ENCODE results near the gene ACOT13. TPM values are rescaled to one million over a fixed set of nuclear protein-coding genes. Genes with fewer than 3 reads are reported as not detected.
"Not testable (repeated sequence)": the region's sequence is repeated elsewhere in the genome, so short reads cannot be mapped to it uniquely, and the experiment has no call there.

ACOT13 gene
- 4.5 TPM for total RNA-seq

DNA sequence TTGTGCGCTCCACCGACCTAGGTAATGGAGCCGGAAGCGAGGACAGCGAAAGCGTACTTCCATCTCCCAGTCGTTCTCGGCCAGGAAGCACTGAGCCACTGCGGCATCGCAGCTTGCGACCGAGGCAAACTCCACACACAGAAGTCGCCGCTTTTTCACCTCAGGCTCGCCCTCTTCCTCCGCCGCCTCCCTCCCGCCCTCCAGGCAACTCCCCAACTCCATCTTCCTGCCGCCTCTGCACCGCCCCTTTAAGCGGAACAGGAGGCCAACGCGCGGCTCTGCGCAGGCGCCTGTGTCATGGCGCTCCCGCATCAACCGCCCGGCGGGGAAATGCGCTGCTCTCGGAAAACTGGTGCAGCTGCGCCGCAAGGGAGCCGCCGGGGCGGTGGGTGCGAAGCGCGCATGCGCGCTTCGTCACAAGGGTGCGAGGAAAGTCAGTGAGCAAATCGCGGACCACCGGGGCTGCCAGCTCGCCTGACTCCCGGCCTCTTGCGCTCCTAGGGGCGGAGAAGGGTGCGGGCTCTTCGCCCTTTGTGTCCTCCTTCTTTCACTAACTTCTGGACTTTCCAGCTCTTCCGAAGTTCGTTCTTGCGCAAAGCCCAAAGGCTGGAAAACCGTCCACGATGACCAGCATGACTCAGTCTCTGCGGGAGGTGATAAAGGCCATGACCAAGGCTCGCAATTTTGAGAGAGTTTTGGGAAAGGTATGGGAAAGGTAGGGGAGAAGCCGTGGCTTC is at the start of gene ACOT13, which contains the start of gene TDP2:
Gene ACOT13, plus strand, starts transcription at position 437 of the 737 bp plus-strand sequence. Its CDS starts 187 bp downstream, at position 624.
Gene TDP2, minus strand, starts transcription at position 259 of the 737 bp plus-strand sequence. Its CDS starts 37 bp downstream, at position 222.
- FAIRE-seq (no peak), DNase-seq (ENCODE audit: low spot score in 2 of 2) (peak; percentile 74 to 83)

DNA sequence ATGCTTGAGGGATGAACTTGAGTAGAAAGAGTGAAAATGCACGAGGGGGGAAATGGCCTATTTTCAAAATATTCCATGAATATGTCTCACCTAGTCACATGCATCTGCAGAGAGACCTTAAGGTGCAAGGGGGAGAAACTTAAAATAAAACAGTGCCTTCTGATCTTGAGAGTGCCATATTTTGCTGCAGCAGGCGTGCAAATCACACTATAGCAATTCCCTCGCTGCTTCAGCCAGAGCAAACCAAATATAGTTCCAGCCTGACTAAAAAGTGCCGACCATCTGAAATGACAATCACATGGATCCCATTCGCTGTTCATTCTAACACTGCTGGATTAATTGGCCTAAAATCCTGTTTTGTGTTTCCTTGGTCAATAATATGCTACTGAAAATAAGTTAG is 47.2 kb upstream of the ACOT13 start:
- DNase-seq (ENCODE audit: low spot score in 2 of 2) (no peak), FAIRE-seq (no peak)

DNA sequence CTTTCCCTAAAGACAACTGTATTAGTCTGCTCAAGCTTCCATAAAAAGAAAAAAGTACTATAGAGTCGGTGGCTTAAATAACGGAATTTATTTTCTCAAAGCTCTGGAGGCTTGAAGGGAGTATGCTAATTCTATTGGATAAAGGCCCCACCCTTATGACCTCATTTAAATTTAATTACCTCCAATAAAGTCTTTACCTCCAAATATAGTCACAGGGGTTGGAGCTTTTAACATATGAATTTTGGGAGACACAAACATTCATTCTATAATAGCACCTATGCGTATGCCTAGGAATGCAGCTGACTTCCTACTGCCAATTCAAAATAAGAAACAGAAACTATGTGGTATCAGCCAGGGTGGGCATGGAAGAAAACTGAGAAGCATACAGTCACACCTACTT is 46.2 kb upstream of the ACOT13 start:
- FAIRE-seq = no peak
- no peak for DNase-seq (ENCODE audit: low spot score in 2 of 2)

DNA sequence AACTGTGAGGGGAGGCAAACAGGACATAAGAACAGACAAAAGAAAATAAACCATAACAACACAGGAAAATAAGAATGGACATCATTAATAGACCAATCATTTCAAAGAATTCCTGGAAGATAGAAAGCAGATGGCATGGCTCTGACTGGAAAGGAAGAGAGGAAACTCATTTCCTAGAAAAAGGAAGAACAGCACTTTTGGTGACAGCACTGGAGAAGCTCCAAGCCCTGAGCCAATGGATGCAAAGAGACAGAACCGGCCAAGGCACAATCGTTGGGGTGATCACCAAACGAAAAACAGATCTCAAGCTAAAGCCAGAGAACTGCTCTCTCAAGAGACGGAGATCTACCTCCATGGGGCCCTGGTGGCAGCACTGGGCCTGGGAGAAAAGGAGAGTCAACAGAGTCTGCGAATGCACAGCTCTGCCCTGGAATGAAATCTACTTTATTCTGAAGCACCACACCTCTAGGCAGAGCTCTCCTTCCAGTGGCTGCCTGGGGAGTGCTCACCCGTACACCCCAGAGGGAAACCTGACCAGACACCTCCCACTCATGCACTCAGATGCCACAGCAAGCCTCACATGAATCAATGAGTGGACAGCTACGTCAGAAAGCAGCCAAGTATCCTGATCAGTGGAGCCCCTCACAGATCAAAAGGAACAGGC is 45.1 kb upstream of the ACOT13 start:
- FAIRE-seq = no peak

DNA sequence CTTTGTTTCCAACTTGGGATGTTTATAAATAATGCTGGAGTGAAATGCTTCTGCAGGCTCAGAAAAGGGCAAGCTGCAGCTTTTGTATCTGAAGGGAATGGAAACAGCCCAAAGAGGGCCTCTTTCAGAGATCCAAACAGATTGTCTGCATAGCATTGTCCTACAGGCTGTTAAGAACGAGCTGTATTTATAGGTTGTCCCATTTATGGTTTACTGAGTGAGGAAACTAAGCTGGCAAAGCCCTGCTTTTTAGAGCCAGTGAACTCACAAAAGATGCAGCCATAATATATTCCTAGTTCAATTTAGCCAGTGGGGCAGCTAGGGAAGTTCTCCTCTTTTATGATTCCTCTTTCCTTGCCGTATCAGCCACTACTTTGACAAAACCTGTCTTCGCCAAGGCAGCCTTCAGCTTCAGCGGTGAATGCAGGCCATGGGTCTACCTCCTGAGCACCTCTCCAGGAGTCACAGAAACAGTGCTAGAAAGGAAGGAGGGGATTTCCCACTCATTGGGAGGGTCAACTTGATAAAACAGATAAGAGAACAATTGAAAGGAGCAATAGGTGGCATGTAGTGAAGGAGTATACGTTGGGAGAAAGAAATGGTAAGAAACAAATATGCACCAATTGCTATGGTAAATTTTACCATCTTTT is 35.9 kb upstream of the ACOT13 start:
- DNase-seq (ENCODE audit: low spot score in 2 of 2) (no peak), FAIRE-seq (no peak)

More for the DNA sequence above, 45.1 kb upstream of the ACOT13 start:
- DNase-seq (ENCODE audit: low spot score in 2 of 2) = no peak

DNA sequence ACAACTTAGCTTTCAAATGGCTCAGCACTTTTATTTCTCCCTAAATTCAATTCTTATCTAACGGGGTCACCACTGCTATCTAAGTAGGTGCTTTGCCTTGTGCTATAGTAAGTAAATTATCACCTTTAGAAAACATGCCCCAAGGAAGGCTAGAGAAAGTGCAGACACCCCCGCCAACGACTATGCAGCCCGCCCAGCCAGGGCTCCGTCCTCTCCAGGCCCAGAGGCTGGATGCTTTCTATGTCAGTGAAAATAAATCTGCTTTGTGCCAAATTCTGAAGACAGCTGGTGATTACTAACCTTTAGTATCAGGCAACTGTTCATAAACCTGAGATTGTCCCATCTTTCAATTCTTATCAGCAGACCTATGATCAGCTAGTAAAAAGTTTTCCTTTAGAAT is 35.2 kb upstream of the ACOT13 start:
- FAIRE-seq = no peak
- no peak for DNase-seq (ENCODE audit: low spot score in 2 of 2)

DNA sequence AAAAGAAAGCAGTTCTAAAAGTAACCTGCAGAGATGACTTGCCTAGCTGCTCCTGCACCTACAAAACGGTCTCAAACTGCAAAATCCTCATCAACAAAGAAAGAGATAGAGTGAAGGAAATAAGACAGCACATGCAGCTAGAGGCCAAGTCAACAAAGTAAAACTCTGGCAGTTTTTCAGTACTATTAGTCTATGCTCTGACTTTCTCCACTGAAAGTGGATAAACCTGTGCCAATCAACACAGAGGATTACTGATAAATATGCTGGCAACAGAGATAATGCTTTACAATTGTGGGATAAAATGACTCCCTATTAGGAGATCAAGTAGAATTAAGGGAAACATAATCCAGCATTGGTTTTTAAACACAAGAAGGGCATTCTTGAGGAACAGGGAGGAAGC is 34.3 kb upstream of the ACOT13 start:
- DNase-seq (ENCODE audit: low spot score in 2 of 2) (no peak), FAIRE-seq (no peak)

DNA sequence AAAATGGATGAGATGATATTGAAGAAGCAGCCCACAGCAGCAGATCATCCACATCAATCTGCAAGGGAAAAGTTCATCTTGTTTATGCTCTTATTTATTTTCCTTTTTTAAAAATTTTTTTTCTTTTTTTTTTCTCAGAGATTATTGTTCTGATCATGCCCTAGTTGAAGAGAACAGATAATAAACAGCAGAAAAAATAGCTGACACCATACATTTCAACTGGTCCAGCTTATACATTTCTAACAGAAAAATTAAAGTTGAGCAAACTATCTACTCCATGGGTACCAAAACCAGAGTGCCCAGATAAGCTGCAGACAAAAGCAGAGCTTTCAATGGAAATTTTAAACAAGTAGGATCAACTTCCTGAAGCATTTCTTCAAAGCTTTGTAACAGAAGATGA is 30.2 kb upstream of the ACOT13 start:
- no peak for FAIRE-seq
- DNase-seq (ENCODE audit: low spot score in 2 of 2) = no peak

DNA sequence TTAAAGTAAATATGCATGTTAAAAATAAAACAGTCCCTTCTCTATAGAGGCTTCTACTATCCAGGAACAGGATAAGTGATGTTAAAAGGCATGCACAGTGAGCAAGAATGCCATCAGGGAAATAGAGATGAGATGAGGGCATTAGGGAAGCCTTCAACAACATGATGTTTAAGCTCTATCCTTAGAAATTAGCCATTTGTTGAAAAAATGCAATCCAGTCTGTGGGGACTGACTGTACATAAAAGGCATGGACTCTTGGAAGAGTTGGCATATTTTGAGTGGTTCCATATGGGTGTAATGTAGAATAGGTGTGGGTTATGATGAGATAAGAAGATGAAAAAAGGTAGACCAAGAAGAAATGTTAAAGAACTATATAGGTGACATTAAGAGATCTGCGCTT is 26.7 kb upstream of the ACOT13 start:
- FAIRE-seq (no peak), DNase-seq (ENCODE audit: low spot score in 2 of 2) (no peak)

DNA sequence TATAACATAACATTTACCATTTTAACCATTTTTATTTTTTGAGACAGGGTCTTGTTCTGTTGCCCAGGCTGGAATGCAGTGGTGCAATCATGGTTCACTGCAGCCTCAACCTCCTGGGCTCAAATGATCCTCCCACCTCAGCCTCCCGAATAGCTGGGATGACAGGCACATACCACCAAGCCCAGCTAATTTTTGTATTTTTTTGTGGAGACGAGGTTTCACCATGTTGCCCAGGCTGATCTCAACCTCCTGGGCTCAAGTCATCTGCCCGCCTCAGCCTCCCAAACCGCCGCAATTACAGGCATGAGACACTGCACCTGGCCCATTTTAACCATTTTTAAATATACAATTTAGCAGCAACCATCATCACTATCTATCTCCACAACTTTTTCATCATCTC is 26.2 kb upstream of the ACOT13 start:
- not testable (repeated sequence) for FAIRE-seq; DNase-seq (ENCODE audit: low spot score in 2 of 2)

DNA sequence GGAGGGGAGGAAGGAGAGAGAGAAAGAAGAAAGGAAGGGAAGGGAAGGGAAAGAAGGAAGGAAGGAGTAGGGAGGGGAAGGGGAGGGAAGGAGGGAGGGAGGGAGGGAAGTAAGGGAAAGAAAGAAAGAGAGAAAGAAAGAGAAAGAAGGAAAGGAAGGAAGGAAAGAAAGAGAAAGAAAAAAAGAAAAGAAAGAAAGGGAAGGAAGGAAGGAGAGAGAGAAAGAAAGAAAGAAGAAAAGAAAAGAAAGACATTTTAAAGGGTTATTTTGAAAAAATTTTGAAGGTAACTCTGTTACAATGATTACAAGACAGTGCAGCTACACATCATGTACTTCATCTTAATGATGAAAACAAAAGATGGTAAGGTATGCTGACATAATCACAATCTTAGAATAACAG is 24.8 kb upstream of the ACOT13 start:
- FAIRE-seq = no peak

DNA sequence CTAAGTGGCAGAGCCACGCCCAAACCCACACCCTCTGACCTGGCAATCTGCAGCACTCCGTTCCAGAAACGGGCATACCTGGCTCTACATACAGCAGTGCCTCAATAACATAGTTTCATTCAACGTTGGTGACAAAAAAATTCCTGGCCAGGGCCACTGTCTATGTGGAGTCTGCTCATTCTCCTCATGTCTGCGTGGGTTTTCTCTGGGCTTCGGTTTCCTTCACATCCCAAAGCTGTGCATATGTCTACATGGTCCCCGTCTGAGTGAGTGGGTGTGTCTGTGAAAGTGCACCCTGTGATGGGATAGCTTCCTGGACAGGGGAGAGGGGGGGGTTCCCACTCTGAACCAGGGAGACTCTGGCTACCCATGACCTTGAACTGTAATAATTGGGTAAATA is 23.0 kb upstream of the ACOT13 start:
- DNase-seq (ENCODE audit: low spot score in 2 of 2) (no peak), FAIRE-seq (no peak)

More for the DNA sequence above, 24.8 kb upstream of the ACOT13 start:
- no peak for DNase-seq (ENCODE audit: low spot score in 2 of 2)

DNA sequence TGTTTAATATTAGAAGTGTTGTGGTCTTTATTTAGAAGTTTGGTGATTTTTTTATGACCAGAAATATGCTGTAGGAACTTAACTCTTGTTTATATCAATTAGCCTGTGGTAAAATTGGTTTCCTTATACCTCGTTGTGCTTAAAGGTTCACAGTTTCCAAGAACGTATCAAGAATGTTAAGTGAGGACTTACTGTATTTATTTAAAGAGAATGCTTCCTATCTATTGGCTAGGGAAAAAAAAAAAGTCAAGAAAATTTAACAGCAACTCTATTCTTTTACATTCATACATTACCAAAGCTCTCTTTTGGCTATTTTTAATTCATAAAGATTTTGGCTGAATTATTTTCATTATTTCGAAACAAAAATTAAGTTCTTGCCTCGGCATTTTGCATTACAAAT is 22.5 kb upstream of the ACOT13 start:
- FAIRE-seq (no peak), DNase-seq (ENCODE audit: low spot score in 2 of 2) (no peak)

DNA sequence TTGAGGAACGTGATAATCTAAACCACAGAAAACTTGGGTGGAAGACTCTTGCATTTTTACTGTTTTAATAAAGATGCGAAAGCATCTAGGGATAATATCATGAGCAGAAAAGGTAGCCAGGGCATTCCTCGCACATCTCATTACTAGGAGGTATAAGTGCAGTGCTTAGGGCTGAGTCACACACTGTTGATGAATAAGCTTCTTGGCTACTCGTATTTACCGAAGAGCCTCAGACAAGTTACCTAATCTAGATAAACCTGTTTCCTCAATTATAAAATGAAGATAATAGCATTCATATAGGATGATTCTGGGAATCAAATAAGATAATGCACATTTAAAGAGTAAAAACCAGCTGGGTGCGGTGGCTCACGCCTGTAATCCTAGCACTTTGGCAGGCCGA is 20.1 kb upstream of the ACOT13 start:
- FAIRE-seq (no peak), DNase-seq (ENCODE audit: low spot score in 2 of 2) (no peak)

DNA sequence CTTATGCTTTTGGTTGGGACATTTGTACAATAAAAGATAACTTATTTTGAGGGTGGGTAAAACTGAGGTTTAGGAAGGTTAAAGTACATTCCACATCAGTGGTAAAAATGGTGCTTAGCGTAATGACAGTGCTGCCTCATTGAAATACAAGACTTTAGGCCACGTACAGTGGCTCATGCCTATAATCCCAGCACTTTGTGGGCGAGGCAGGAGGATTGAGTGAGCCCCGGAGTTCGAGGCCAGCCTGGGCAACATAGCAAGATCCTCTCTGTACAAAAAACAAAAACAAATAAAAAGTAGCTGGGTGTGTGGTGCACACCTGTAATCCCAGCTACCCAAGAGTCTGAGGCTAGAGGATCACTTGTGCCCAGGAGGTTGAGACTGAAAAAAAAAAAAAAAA is 18.6 kb upstream of the ACOT13 start:
- FAIRE-seq (no peak), DNase-seq (ENCODE audit: low spot score in 2 of 2) (no peak)

DNA sequence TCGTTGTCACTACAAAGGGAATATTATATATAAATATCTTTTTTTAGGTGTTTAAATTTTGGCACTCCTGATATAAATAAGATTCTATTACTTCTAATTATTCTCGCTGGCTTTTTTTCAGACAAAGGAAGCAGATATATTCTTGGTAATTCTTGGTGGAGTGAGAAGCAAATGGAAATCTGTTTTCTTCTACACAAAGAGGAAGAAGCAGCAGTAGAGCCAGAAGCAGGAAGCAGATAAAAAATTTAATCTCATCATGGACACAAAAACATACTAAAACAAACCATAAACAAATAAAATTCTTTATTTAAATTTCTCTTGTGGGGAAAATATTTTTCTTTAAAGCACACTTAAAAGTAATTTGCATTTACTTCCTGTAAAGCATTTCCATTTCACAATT is 17.2 kb upstream of the ACOT13 start:
- DNase-seq (ENCODE audit: low spot score in 2 of 2) (no peak), FAIRE-seq (no peak)

DNA sequence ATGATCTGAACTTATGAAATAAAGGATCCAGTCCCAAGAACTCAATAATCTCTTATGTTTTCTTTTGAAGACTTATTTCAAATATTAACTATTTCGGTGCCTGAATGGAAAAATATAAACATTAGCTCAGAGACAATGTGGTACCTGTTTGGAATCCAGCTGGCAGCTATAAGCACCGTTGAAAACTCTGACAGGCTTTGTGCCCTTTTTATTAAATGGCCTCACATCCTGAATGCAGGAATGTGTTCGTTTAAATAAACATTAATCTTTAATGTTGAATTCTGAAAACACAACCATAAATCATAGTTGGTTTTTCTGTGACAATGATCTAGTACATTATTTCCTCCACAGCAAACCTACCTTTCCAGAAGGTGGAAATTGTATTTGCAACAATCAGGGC is 16.5 kb upstream of the ACOT13 start:
- FAIRE-seq (no peak), DNase-seq (ENCODE audit: low spot score in 2 of 2) (no peak)

DNA sequence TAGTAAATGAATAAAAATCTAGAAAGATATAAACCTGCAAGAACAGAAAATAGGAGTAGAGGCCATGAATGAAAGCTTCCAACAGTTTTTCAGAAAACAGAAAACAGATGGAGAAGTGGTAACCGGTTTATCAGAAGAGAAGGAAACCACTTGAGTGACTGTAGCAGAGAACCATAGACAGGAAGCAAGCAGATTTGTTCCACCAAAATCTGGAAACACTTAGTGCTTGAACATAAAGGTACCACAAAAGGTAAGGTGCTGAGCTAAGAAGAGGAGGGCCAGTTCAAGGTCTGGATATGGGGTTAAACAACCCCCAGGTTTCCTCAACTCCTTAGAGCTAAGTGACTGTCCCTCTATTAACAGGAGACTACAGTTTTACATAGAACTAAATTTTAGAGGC is 11.7 kb upstream of the ACOT13 start:
- no peak for FAIRE-seq

DNA sequence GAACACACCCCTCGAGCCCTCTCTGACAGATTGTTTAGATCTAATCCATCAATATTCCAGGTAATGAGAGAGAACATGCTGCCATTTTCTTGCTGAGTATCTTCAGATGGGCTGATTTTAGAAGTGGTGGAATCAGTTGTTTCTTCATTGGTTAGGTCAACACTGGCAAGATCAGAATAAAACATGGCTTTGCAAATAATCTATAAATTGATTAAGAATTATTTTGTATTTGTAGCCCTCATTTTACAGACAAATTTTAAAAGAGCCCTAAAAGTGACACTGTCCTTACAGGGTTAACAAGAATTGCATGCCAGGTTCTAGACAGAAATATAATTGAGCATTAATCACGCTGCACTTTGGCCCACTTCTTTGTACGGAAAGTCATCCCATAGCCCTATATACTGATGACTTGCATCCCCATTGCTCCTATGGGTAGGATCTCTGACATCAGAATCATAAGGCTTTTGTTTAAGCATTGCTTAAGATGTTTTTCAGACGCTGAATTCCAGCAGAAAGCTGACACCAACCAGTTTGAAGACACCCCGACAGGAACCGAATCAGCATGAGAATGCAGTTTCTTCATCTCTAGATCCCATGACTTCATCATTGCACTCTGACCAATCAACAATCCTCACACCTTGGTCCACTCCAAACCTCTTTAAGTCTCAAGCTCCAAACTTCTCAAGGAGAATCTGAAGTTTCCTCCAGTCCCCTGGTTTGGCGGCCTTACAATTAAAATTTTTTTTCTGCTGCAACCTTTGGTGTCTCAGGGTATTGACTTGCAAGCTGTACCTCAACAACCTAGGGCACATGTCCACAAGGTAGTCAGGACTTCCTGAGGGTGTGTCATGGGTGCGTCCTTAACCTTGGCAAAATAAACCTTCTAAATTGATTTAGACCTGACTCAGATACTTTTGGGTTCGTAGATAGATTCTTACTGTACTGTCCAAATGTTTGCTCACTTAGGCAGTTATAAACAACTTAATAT is 8.0 kb upstream of the ACOT13 start:
- DNase-seq (ENCODE audit: low spot score in 2 of 2) (no peak), FAIRE-seq (no peak)

More for the DNA sequence above, 11.7 kb upstream of the ACOT13 start:
- no peak for DNase-seq (ENCODE audit: low spot score in 2 of 2)

DNA sequence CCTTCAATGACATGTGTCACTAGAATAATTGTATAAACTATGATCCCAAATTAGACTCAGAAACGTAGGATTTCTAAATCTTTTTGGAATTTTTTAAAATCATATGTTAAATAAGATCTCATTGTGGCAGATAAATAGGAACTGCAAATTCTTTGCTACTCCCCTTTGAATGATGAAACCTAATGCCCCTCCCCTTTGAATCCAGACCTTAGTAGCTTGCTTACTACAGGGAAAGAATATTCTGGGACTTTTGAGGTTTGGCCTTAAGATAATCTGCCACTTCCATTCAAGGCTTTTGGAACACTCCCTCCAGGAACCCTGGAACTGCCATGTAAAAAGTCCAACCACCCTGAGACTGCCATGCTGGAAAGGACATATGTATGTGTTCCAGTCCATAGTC is 7.3 kb upstream of the ACOT13 start:
- no peak for FAIRE-seq
- no peak for DNase-seq (ENCODE audit: low spot score in 2 of 2)

Measured in frontal cortex (tissue), 4 donors.